NAMALWA (cell line): ENCODE data around the gene NCAM2.
"Not testable (repeated sequence)": the region's sequence is repeated elsewhere in the genome, so short reads cannot be mapped to it uniquely, and the experiment has no call there.

Experiments
- DNase-seq: peaks from one replicate; pipeline ENCODE4 v3.0.0-alpha.2; 2015; ENCODE audit warnings: low spot score

Gene NCAM2

DNA sequence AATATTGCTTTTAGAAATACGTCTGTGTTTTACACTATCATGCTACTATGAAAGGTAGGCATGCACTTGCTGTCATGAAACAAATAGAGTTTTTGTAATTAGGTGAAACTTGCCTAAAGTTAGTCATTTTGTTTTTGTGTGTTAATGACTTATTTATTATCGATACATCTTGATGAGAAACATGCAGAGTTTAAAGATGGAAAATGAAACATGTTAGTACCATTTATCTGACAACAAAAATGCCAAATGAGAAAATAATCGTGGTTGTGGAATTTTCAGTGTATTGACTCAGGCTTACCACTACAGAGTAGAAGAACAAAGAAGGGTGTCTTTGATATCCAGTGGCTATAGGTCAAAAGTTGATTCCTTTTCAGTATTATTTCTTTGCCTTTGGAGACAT is 105.5 kb downstream of the NCAM2 start:
- no peak for DNase-seq

DNA sequence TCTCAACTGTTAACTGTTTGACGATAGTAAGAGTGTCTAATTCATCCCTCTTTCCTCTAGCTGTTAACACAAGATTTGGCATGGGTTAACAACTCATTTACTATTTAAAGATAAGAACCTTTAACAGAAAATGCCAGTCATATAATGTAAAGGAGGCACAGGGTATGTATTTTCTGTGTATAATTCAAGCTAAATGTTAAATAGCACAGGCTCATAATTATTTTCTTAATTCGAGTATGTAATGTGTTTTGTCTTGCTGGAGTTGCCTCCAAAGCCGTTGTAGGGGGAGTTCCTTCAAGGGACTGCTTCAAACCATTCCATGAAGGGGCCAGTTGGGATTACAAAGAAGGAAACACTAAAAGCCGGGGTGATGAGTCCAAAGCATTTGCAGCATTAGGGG is 111.5 kb downstream of the NCAM2 start:
- no peak for DNase-seq

DNA sequence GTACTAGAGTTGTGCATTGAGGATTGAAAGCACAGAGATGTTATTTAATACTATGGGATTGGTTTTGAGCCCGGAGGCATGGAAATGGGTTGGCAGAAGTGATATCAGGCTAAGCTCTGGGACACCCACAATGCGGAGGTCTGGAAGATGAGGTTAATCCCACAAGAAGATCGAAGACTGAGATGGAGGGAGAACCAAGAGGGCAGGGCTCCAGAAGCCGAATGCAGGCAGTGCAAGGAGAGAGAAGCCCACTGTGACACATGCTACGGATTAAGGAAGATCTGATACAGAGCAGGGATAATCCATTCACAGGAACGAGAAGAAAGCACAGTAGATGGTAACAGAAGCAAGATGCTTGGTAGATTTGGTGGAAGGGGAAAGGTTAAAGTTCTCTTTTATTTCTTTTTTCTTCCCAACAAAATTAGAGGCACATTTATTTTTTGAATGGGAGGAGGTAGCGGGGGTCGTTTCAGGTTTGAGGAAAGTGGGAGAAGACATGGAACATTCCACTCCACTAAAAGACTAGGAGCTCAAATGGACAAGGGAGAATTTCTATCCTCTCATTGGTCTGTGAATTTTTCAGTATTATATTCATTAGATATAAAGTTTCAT is 113.2 kb downstream of the NCAM2 start:
- no peak for DNase-seq

DNA sequence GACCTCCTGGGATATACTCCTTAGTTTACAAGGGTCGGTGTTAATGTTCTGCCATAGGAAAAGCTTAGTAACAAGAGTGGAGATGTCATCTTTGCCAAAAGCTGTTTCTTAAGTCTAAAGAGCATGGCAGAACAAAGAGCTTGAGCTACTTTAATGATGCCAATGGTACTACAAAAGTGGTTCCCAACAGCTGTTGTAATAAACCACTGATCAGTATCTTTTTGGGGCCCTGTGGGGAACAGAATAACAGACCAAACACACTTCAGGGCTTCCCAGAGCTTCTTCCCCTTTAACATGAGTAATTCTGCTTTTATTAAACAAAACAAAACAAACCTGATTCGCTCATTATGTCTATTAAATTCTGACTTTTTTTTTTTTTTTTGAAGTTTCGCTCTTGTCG is 116.3 kb downstream of the NCAM2 start:
- DNase-seq = no peak

DNA sequence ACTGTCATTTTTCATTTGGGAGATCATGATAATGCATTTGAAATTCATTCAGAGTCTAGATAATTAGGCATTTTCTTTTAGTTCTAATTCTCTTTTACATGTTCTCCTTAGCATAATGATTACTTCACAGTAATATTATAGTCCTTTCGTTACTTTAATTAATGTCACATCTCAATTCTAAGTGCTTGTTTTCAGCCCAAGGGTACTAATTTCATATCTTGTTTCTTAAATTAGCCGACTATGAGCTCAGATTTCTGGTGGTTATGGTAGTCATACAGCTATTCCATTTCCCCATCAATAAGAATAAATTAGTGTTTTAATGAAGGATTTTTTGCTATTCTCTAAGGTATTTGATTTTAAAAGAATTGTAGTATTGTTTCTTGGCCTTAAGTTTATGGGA is 120.9 kb downstream of the NCAM2 start:
- DNase-seq = no peak

DNA sequence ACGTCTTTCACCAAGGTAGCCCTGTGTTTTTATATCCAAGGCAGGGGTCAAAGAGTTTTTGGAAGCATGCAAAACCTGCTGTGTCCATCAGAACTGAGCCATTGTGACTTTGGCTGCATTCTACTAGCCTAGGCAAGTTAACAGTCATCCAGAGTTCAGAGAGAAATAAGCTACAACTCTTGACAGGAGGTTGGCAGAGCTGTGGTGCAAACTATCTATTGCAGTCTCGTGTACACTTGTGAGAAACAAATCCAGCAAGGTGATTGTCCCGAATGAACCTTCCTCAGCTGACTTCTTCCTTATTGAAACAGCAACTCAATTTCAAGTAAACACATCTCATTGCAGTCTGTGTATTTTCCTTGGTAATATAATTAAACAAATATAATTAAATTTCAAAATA is 124.5 kb downstream of the NCAM2 start:
- no peak for DNase-seq

DNA sequence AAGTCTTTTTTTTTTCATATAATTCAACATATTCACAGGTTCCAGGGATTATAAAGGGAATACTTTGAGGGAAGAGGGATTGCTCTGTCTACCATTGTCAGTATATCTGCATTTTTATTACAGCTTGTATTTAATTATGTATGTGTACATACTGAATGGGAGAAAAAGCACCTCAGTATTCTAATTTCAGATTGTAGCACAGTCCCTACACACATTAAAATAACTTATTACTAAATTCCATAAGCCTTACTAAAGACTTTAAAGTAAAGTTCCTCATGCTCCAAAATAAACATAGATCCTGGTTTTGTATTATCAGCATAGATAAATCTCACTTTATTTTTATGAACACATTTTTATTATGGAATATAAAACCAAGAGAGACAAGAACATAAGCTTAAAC is 134.2 kb downstream of the NCAM2 start:
- DNase-seq = no peak

DNA sequence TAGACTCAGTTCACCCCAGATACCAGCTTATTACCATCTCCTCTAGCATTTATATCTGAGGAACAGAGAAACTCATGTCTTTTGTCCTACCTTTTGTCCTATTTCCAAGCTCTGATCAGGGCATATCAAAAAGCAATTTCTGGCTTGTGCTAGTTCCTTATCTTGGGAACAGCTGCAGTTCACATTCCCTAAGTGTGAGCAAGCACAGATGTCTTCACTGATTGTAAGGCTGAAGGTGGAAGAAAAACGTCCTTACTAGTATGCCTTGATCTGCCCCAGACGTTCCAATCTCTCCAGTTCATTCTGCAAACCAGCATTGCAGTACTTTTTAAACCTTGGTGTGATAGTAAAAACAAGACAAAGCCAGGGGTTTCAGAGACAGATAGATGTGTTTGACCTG is 139.8 kb downstream of the NCAM2 start:
- DNase-seq = no peak

DNA sequence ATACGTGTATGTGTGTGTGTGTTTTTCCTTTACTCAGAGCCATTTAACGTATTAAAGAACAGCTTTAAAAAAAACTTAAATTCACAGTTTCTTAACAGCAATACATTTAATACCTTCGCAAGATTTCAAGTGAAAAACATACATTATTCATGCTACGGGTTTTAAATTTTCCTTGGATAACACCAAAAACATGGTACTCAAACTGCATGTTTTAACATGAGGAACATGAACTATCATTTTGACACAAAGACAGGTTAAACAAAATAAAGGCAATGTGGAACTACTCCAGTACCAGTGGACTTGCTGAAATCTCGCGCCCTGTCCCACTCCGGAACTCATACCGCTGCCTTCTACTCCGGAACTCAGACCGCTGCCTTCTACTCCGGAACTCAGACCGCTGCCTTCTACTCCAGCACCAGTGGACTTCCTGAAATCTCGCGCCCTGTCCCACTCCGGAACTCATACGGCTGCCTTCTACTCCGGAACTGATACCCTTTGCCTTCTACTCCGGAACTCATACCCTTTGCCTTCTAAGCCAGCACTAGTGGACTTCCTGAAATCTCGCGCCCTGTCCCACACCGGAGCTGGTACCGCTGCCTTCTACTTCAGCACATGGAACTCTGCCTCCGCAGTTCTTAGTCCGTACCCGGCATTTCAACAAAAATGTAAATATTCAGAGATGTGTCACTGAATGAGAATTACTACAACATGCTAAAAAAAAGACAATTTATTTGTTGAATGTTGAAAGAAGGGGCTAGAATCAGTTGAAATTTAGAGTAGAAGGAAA is 148.6 kb downstream of the NCAM2 start:
- no peak for DNase-seq

DNA sequence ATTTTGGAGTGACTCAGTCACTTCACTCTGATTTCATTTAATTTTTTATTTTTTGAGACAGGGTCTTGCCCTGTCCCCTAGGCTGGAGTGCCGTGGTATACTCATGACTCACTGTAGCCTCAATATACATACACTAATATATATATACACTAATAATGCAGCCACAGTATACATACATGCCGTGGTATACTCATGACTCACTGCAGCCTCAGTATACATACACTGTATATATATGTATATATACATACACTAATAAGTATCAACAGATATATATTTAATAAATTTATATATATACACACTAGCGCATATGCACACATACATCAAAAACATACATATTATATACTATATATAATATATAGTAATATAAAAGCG is 149.2 kb downstream of the NCAM2 start:
- DNase-seq = no peak

DNA sequence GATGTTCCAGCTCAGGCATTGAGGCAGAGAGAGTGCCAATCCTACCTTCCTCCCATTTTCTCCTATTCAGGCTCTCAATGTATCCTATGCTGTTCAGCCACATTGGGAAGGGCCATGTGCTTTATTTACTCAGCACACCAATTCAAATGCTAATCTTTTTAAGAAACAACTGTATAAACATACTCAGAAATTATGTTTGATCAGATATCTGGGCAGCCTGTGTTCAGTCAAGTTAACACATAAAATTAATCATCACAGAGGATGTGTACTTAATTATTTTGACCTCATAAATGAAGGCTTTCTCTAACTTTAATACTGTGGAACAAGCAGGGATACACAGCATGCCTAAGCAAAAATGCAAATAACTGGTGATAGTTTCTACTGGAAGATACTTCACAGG is 149.8 kb downstream of the NCAM2 start:
- no peak for DNase-seq

DNA sequence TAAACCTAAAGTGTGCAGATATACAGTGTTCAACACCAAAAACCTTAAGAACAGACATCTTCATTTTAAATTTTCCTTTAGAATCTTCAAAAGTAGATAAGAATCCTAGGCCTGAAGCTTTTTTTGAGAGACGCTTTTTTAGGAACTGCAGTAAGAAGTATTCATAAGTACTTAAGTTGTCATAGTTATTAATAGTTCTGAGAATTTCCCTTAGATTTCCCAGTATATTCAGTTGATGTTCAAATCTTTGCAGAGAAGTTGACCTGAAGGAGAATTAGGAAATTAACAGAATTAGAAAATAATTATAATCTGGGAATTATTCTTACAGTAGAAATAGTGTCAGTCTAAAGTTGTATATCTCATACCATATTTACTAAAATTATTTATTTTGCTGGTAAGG is 150.3 kb downstream of the NCAM2 start:
- no peak for DNase-seq

DNA sequence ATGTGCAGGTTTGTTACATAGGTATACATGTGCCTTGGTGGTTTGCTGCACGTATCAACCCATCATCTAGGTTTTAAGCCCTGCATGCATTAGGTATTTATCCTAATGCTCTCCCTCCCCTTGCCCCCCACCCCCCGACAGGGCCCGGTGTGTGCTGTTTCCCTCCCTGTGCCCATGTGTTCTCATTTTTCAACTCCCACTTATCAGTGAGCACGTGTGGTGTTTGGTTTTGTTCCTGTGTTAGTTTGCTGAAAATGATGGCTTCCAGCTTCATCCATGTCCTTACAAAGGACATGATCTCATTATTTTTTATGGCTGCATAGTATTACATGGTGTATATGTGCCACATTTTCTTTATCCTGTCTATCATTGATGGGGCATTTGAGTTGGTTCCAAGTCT is 151.2 kb downstream of the NCAM2 start:
- DNase-seq = not testable (repeated sequence)

DNA sequence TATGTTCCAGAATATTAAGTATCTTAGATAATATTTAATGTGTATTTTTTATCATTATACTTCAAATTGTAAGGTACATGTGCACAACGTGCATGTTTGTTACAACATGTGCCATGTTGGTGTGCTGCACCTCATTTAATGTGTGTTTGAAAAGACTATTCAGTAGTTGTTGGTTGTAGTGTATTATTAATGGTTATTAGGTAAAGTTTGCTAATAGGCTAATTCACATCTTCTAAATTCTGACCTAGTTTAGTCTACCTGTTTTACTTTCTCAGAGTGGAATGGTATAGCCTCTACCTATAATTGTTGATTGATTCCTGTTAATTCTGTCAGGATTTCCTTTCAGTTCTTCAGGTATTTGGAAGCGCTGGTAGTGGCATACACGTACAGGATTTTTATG is 153.0 kb downstream of the NCAM2 start:
- no peak for DNase-seq

DNA sequence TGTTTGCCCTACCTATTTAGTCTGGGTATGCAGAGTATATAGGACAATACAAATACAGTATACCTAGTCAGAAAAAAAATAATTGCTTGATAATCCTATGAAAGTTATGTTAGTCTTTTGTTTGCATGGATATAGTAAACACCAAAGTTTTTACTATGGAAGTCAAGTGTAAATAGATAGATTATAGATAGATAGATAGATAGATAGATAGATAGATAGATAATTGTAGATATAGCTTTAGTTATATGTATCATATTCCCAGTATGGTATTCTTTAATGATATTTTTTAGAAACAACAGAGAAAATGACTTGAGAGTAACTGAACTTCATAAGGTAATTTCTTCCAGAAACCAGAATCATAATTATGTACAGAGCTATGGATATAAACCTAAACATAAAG is 158.2 kb downstream of the NCAM2 start:
- DNase-seq = no peak

DNA sequence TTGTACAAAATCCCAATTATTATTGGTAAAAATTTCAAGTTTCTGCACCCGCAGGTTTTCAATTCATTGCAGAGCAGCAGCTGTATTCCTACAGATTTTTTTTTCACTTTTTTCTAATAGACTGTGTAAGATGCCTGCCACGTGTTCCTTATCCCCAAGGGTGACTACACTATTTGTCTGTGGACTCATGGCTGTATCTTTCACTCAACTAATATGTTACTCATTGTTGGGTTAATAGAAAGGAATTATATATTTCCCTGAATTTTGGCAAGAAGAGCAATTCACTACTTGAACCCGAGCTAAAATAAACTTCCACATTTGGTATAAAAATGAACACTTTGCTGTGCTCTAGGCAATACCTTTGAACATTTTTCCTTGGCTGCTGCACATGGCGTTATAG is 158.7 kb downstream of the NCAM2 start:
- no peak for DNase-seq

DNA sequence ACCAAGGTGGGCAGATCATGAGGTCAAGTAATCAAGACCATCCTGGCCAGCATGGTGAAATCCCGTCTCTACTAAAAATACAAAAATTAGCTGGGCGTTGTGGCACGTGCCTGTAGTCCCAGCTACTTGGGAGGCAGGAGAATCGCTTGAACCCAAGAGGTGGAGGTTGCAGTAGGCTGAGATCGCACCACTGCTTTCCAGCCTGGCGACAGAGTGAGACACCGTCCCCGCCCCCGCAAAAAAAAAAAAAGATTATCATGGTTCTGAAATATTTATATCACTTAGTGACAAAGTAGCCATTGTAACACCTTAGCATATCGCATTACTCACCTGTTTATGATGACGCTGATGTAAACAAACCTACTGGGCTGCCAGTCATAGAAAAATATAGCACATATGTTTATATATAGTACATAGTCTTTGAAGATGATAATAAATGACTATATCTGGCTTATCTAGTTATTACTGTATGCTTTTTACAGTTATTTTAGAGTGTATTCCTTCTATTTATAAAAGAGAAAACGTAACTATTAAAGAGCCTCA is 160.2 kb downstream of the NCAM2 start:
- no peak for DNase-seq

DNA sequence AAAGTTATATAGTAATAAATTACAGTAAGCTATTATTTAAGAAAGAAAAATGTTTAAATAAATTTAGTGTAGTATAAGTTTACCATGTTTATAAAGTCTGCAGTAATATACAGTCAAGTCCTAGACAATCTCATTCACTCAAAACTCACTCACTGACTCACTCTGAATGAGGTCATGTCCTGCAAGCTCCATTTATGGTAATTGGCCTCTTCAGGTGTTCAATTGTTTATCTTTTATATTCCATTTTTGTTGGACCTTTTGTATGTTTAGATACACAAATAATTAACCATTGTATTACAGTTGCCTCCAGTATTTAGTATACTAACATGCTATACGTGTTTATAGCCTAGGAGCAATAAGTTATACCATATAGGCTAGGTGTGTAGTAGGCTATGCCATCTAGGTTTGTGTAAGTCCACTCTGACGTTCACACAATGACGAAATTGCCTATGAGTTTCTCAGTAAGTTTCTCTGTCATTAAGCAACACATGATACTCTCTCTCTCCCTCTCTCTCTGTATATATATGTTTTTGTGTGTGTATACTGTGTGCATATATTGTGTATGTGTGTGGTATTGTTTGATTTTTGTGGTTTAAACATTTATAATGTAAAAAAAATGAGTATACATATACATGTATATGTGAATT is 161.2 kb downstream of the NCAM2 start:
- no peak for DNase-seq

DNA sequence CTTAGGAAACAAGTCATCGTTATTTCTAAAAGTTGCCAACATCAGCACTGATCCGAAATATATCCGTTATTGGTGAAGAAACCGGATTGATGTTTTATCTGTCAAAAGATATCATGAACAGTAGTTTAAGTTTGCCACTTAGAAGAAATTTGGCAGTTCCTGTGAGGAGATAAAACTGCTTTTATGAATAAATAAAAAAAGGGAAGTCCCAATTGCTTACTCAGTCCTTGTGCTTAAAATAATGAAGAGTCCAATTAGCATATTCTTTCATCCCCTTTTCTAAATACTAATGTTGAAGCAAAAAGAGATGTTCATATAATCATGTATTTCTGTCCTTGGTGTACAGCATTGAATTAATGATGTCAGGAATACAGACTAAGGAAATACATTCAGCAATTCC is 164.6 kb downstream of the NCAM2 start:
- DNase-seq = no peak

DNA sequence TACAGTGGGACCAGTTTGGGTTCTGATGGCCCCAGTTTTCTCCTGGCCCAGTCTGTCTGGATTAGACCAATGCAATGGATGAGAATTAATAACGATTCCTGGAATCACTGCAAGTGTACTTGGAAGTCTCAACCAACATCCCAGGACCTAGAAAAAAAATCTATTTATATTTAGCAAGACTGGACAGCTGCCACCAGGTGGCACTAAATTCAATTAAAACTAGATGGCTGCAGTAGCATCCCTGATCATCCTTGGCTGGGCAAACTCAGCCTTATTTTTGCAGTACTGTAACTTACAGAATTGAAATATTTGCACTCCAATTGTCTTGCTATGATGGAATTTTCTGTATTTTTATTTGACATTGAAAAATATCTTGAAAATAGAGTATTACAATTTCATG is 165.7 kb downstream of the NCAM2 start:
- DNase-seq = peak; percentile 74

DNA sequence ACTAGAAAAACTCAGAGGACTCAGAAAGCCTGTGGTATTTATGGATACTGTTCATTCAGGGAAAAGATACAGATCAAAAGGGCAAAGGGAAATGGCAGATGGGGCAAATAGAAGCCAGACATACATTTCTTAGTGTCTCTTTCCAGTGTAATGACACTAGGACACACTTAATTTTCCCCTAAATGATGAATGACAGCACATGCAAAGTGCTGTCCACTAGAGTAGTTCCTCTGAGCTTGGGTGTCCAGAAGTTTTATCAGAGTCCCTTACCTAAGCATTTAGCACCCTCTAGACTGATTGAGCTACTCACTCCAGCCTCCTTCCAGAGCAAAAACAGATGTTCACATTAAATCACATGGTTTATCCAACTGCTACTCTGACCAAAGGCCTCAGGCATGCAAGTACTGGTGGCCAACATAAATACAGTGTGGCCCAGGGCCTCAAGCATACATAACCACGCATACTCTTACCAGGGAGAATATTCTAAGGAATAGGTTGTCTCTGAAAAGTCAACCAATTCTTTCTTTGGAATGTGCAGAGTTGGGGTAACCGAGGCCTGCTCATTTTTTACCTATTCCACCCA is 166.9 kb downstream of the NCAM2 start:
- no peak for DNase-seq

DNA sequence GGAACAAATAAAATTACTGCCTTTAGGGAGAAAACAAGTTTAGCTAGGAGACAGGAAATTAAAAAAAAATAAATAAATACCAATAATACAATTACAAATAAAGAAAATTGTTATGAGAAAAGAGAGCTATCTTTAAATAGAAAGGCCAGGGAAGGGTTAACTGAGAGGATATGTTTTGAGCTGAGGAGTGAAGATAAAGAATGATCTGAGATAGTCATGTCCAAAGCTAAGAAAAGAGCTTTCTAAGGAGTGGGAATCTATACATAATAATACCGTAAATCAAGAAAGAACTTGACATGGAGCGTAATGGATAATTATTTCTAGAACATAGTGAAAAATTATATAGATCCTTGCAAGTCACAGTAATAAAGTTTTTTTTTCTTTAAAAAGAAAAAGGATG is 176.5 kb downstream of the NCAM2 start:
- no peak for DNase-seq

DNA sequence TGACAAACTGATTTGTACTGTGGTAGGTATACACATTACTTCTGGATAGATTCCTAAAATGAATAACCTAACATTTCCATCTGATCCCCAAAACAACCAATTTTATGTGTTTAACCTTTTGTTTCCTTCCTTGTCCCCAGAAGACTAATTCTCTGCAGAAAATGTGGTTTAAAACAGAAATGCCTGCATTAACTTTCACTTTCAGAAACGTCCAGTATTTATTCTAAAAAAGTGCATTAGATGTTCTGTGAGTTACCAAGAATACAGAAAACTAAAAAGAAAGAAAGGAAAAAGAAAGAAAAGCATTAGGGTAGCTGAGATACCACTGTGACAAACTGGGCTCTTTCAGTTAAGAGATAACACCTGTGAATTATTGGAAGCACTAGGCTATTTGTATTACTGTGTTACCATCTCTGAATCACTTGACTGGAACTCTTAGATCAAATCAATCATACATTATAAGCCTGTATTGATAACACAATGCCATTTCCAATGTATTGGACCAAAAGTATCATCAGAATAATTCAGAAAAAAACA is 177.7 kb downstream of the NCAM2 start:
- peak; percentile 6 for DNase-seq
